SK-N-SH treated with all-trans-retinoic acid at 6 μM for 48 hours (cell line): ENCODE results near the gene INSL3.

Experiments used
- ARNTL ChIP-seq: fragments of 450-650 bp; formaldehyde crosslinking; IDR thresholded peaks from 2 replicates; pipeline ENCODE4 v1.5.0; 2020; ENCODE audit warnings: low read depth, mild to moderate bottlenecking, moderate library complexity, borderline replicate concordance
- CREB5 ChIP-seq: fragments of 250-450 bp; sonication (Bioruptor Pico); IDR thresholded peaks from 2 replicates; pipeline ENCODE4 v1.5.1; 2020; ENCODE audit warnings: low read depth, mild to moderate bottlenecking, moderate library complexity
- ESRRG ChIP-seq: fragments of 250-450 bp; sonication (Bioruptor Pico); IDR thresholded peaks from 2 replicates; pipeline ENCODE4 v1.6.1; 2021; ENCODE audit warnings: mild to moderate bottlenecking
- GLIS3 ChIP-seq: fragments of 250-450 bp; sonication (Bioruptor Pico); IDR thresholded peaks from 2 replicates; pipeline ENCODE4 v1.5.0; 2020; ENCODE audit warnings: mild to moderate bottlenecking, moderate library complexity
- OSR1 ChIP-seq: fragments of 250-450 bp; sonication (Bioruptor Pico); IDR thresholded peaks from 2 replicates; pipeline ENCODE4 v1.8.0; 2022; ENCODE audit warnings: moderate library complexity, mild to moderate bottlenecking, inconsistent platforms
- RARB ChIP-seq: fragments of 250-450 bp; sonication (Bioruptor Pico); IDR thresholded peaks from 2 replicates; pipeline ENCODE4 v1.8.0; 2021; ENCODE audit warnings: mild to moderate bottlenecking, moderate library complexity
- TOX ChIP-seq: fragments of 250-450 bp; sonication (Bioruptor Pico); IDR thresholded peaks from 2 replicates; pipeline ENCODE4 v1.8.0; 2021; ENCODE audit warnings: mild to moderate bottlenecking, moderate library complexity, borderline replicate concordance
- TSHZ2 ChIP-seq: fragments of 250-450 bp; sonication (Bioruptor Pico); IDR thresholded peaks from 2 replicates; pipeline ENCODE4 v1.5.0; 2020; ENCODE audit warnings: mild to moderate bottlenecking, moderate library complexity
- ZC3H10 ChIP-seq: fragments of 250-450 bp; sonication (Bioruptor Pico); IDR thresholded peaks from 2 replicates; pipeline ENCODE4 v1.5.1; 2021; ENCODE audit warnings: mild to moderate bottlenecking, moderate library complexity
- ZFP3 ChIP-seq: fragments of 250-450 bp; sonication (Bioruptor Pico); IDR thresholded peaks from 2 replicates; pipeline ENCODE4 v1.5.0; 2020; ENCODE audit warnings: mild to moderate bottlenecking, moderate library complexity
- ZNF565 ChIP-seq: fragments of 450-650 bp; formaldehyde crosslinking; conservative IDR thresholded peaks from 2 replicates; pipeline ENCODE4 v1.5.0; 2020; ENCODE audit warnings: low read depth, mild to moderate bottlenecking, moderate library complexity
- ZNF8 ChIP-seq: fragments of 450-650 bp; formaldehyde crosslinking; IDR thresholded peaks from 2 replicates; pipeline ENCODE4 v1.5.0; 2020; ENCODE audit warnings: mild to moderate bottlenecking, moderate library complexity

GRCh38 chr19:17866964-17867486, 45.7 kb upstream of the INSL3 start:
- no peak for TF ChIP-seq TOX (CRISPR knock-in tag)
- no peak for TF ChIP-seq ZNF565
- TF ChIP-seq ESRRG, result no peak
- no peak for TF ChIP-seq OSR1
- no peak for TF ChIP-seq CREB5
- TF ChIP-seq ZC3H10, result no peak
- no peak for TF ChIP-seq RARB (CRISPR knock-in tag)
- no peak for TF ChIP-seq ZNF8 (CRISPR knock-in tag)
- TF ChIP-seq TSHZ2 (CRISPR knock-in tag), result no peak
- TF ChIP-seq ARNTL, result no peak
- TF ChIP-seq ZFP3, result no peak
- no peak for TF ChIP-seq GLIS3 (CRISPR knock-in tag)
